Loucy (cell line): ENCODE data around the gene EML1.

ENCODE experiments used
- EZH2phosphoT487 ChIP-seq: fragments of 200-600 bp; IDR thresholded peaks from 2 replicates; pipeline ENCODE4 v1.6.1; 2018; ENCODE audit warnings: antibody characterized with exemption, mild to moderate bottlenecking, moderate library complexity, borderline replicate concordance
- TF ChIP-seq, protein P1 (sequence below): fragments of 200-600 bp; sonication (generic); conservative IDR thresholded peaks from 2 replicates; pipeline ENCODE4 v1.5.1; 2014; ENCODE audit warnings: mild to moderate bottlenecking, antibody characterized with exemption, low read length

DNA sequence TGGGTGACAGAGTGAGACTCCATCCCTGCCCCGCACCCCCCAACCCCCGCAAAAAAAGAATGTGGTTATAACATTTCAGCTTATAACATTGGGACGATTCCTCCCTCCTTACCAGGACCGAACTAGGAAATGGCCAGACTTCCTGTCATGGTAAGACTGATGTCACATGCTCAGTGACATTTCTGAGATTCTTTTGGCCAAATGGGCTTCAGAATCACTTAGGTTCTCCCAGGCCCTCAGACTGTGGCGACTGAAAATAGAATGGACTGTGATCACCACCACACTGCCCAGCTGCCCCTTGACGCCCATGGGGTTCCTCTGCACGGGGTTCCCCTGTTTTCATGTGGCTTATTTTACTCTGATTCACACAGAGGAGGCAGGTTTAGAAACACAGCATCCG is 157.0 kb downstream of the EML1 start:
- TF ChIP-seq, protein P1, sequence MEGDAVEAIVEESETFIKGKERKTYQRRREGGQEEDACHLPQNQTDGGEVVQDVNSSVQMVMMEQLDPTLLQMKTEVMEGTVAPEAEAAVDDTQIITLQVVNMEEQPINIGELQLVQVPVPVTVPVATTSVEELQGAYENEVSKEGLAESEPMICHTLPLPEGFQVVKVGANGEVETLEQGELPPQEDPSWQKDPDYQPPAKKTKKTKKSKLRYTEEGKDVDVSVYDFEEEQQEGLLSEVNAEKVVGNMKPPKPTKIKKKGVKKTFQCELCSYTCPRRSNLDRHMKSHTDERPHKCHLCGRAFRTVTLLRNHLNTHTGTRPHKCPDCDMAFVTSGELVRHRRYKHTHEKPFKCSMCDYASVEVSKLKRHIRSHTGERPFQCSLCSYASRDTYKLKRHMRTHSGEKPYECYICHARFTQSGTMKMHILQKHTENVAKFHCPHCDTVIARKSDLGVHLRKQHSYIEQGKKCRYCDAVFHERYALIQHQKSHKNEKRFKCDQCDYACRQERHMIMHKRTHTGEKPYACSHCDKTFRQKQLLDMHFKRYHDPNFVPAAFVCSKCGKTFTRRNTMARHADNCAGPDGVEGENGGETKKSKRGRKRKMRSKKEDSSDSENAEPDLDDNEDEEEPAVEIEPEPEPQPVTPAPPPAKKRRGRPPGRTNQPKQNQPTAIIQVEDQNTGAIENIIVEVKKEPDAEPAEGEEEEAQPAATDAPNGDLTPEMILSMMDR = no peak
- TF ChIP-seq EZH2phosphoT487 = no peak
